SU-DHL-6 (cell line): ENCODE data around the gene ADARB2.
A peak's percentile ranks its signal among the peaks of the same experiment; 100 is the strongest.

Experiments
- H2AFZ ChIP-seq: fragments of 200-600 bp; sonication (generic); 2 replicates; pipeline ENCODE4 v1.6.1; 2014; ENCODE audit warnings: low read depth, mild to moderate bottlenecking, moderate library complexity, mixed read lengths, antibody characterized with exemption, low read length; ENCODE audit not compliant: severe bottlenecking
- H3F3A ChIP-seq: fragments of 200-600 bp; shearing (Covaris generic); 2 replicates; pipeline ENCODE4 v1.6.0; 2016; ENCODE audit warnings: antibody characterized with exemption, mild to moderate bottlenecking; ENCODE audit not compliant: insufficient read depth
- H3K27ac ChIP-seq: fragments of 200-600 bp; sonication (generic); 2 replicates; pipeline ENCODE4 v1.5.1; 2016; ENCODE audit warnings: low read depth, mild to moderate bottlenecking, low read length, moderate library complexity, mixed read lengths
- H3K27me3 ChIP-seq: fragments of 200-600 bp; sonication (generic), shearing (Covaris generic); 2 replicates; pipeline ENCODE4 v1.6.0; 2014; ENCODE audit warnings: mild to moderate bottlenecking, low read length
- H3K36me3 ChIP-seq: fragments of 200-600 bp; sonication (generic); 2 replicates; pipeline ENCODE4 v1.6.1; 2014; ENCODE audit warnings: mild to moderate bottlenecking, low read length, mixed read lengths
- H3K4me2 ChIP-seq: fragments of 300-600, 200-600 bp; shearing (Covaris generic), sonication (generic); 2 replicates; pipeline ENCODE4 v1.6.0; 2014; ENCODE audit warnings: low read length, low read depth, mild to moderate bottlenecking; ENCODE audit not compliant: poor library complexity, severe bottlenecking
- H3K4me3 ChIP-seq: fragments of 200-600 bp; sonication (generic); 2 replicates; pipeline ENCODE4 v1.5.1; 2014; ENCODE audit warnings: antibody characterized with exemption, low read length, mild to moderate bottlenecking, mixed read lengths; ENCODE audit not compliant: insufficient read depth, poor library complexity, severe bottlenecking
- H3K79me2 ChIP-seq: fragments of 200-600 bp; sonication (generic); 2 replicates; pipeline ENCODE4 v1.6.1; 2014; ENCODE audit warnings: mild to moderate bottlenecking, low read length, moderate library complexity; ENCODE audit not compliant: insufficient read depth
- H3K9ac ChIP-seq: fragments of 200-600 bp; sonication (generic); 2 replicates; pipeline ENCODE4 v1.7.0; 2014; ENCODE audit warnings: mild to moderate bottlenecking, low read length
- H3K9me2 ChIP-seq: fragments of 200-600 bp; sonication (generic); replicated peaks from 2 replicates; pipeline ENCODE4 v1.6.1; 2014; ENCODE audit warnings: low read length; ENCODE audit not compliant: insufficient read depth
- H3K9me3 ChIP-seq: fragments of 200-600 bp; sonication (generic); 2 replicates; pipeline ENCODE4 v1.6.1; 2014; ENCODE audit warnings: low read length, mixed read lengths; ENCODE audit not compliant: insufficient read depth
- H4K20me1 ChIP-seq: fragments of 200-600 bp; sonication (generic); 2 replicates; pipeline ENCODE4 v1.6.1; 2014; ENCODE audit warnings: low read depth, mild to moderate bottlenecking, antibody characterized with exemption, low read length, moderate library complexity, mixed read lengths
- CTCF ChIP-seq: fragments of 200-600 bp; sonication (generic); IDR thresholded peaks from one replicate; pipeline ENCODE4 v1.5.1; 2017; ENCODE audit warnings: antibody characterized with exemption, mild to moderate bottlenecking, low read length, moderate library complexity; ENCODE audit not compliant: insufficient read depth, poor library complexity, severe bottlenecking
- EZH2phosphoT487 ChIP-seq: fragments of 200-600 bp; sonication (generic), shearing (Covaris generic); conservative IDR thresholded peaks from 2 replicates; pipeline ENCODE4 v1.6.1; 2018; ENCODE audit warnings: mild to moderate bottlenecking, antibody characterized with exemption, low read length, moderate library complexity, mixed read lengths

ADARB2 gene

GRCh38 chr10:1579671-1580070 lies 157.7 kb downstream of the ADARB2 start:
- H3K27me3 ChIP-seq: no peaks in the 10 kb centered on the region
- no peaks in the 10 kb centered on the region for H3K9me2 ChIP-seq
- H4K20me1 ChIP-seq: no peaks in the 10 kb centered on the region
- H3K9ac ChIP-seq: no peak overlapping the region
- no peaks in the 10 kb centered on the region for H3K79me2 ChIP-seq
- no peaks in the 10 kb centered on the region for H3K36me3 ChIP-seq
- peaks cover 28% of the 10 kb centered on the region; the same call in 1 of the 2 replicates for H3F3A ChIP-seq
- no peak for TF ChIP-seq EZH2phosphoT487
- TF ChIP-seq CTCF: no peak
- no peak overlapping the region for H3K4me3 ChIP-seq
- H3K9me3 ChIP-seq: no peaks in the 10 kb centered on the region
- H3K4me2 ChIP-seq: no peak overlapping the region
- no peak overlapping the region for H3K27ac ChIP-seq
- H2AFZ ChIP-seq: no peak overlapping the region

- Histone ChIP-seq H3F3A (peaks cover 28% of the 10 kb centered on the region; the same call in 1 of the 2 replicates), H4K20me1 (no peaks in the 10 kb centered on the region), H3K27me3 (no peaks in the 10 kb centered on the region), H3K9me2 (no peaks in the 10 kb centered on the region), H2AFZ (no peak overlapping the region), H3K9me3 (no peaks in the 10 kb centered on the region), H3K79me2 (no peaks in the 10 kb centered on the region), H3K36me3 (no peaks in the 10 kb centered on the region), H3K4me2 (no peak overlapping the region), H3K27ac (no peak overlapping the region), H3K9ac (no peak overlapping the region), H3K4me3 (no peak overlapping the region)
- TF ChIP-seq EZH2phosphoT487 (no peak), CTCF (no peak)
These were observed 158.2 kb downstream of the ADARB2 start for GRCh38 chr10:1579141-1579491.

GRCh38 chr10:1578392-1579140 lies 158.8 kb downstream of the ADARB2 start:
- TF ChIP-seq EZH2phosphoT487 (no peak), CTCF (no peak)
- Histone ChIP-seq H3K27me3 (no peaks in the 10 kb centered on the region), H3K9me2 (no peaks in the 10 kb centered on the region), H3K79me2 (no peaks in the 10 kb centered on the region), H3F3A (peaks cover 28% of the 10 kb centered on the region; the same call in 1 of the 2 replicates), H3K4me2 (no peak overlapping the region), H3K36me3 (no peaks in the 10 kb centered on the region), H3K9me3 (no peaks in the 10 kb centered on the region), H4K20me1 (no peaks in the 10 kb centered on the region), H2AFZ (no peak overlapping the region), H3K27ac (0 out of 2 replicates have a peak overlapping the region, but pooled peaks have one; percentile 80), H3K9ac (no peak overlapping the region), H3K4me3 (no peak overlapping the region)
